ENCODE data around the gene SNAI3. TPM values are rescaled to one million over a fixed set of nuclear protein-coding genes. Genes with fewer than 3 reads are reported as not detected.
A peak's percentile ranks its signal among the peaks of the same experiment; 100 is the strongest.

SNAI3 gene
- total RNA-seq, 2 donors from 2014 or later = 0.42 to 1.2 TPM

GRCh38 chr16:88716201-88716600 lies 29.9 kb upstream of the SNAI3 start:
- no peaks in the 10 kb centered on the region for H3K36me3 Mint-ChIP-seq
- DNase-seq (ENCODE audit: low spot score) = no peak
- H3K4me3 Mint-ChIP-seq = no peak overlapping the region
- no peak overlapping the region for H3K27ac Mint-ChIP-seq
- ATAC-seq = no peak
- H3K27me3 Mint-ChIP-seq = no peaks in the 10 kb centered on the region
- H3K9me3 Mint-ChIP-seq = no peaks in the 10 kb centered on the region
- H3K4me1 Mint-ChIP-seq (ENCODE audit: low read depth in 2 of 2) = peaks cover 0 to 11% of the 10 kb centered on the region in 2 donors

- Mint-ChIP-seq H3K27ac (no peak overlapping the region), H3K4me3 (no peak overlapping the region), H3K9me3 (no peaks in the 10 kb centered on the region), H3K27me3 (no peaks in the 10 kb centered on the region), H3K36me3 (no peaks in the 10 kb centered on the region), H3K4me1 (ENCODE audit: low read depth in 2 of 2) (peaks cover 0 to 17% of the 10 kb centered on the region in 2 donors)
- ATAC-seq (no peak), DNase-seq (ENCODE audit: low spot score) (no peak)
These were observed 29.2 kb upstream of the SNAI3 start for GRCh38 chr16:88715312-88716190.

- H3K9me3 Mint-ChIP-seq = no peaks in the 10 kb centered on the region
- H3K4me3 Mint-ChIP-seq = no peak overlapping the region
- no peaks in the 10 kb centered on the region for H3K27me3 Mint-ChIP-seq
- DNase-seq (ENCODE audit: low spot score) (no peak), ATAC-seq (no peak)
- H3K27ac Mint-ChIP-seq = no peak overlapping the region
- H3K4me1 Mint-ChIP-seq (ENCODE audit: low read depth in 2 of 2) = peaks cover 0 to 19% of the 10 kb centered on the region in 2 donors
- no peaks in the 10 kb centered on the region for H3K36me3 Mint-ChIP-seq
These were observed 28.4 kb upstream of the SNAI3 start for GRCh38 chr16:88714420-88715302.

- H3K4me3 Mint-ChIP-seq = no peak overlapping the region
- ATAC-seq (no peak), DNase-seq (ENCODE audit: low spot score) (no peak)
- H3K27ac Mint-ChIP-seq = no peak overlapping the region
- no peaks in the 10 kb centered on the region for H3K9me3 Mint-ChIP-seq
- H3K36me3 Mint-ChIP-seq = no peaks in the 10 kb centered on the region
- H3K27me3 Mint-ChIP-seq = no peaks in the 10 kb centered on the region
- H3K4me1 Mint-ChIP-seq (ENCODE audit: low read depth in 2 of 2) = peaks cover 0 to 19% of the 10 kb centered on the region in 2 donors
These were observed 27.5 kb upstream of the SNAI3 start for GRCh38 chr16:88713568-88714419.

GRCh38 chr16:88713054-88713453 lies 26.7 kb upstream of the SNAI3 start:
- DNase-seq (ENCODE audit: low spot score) = no peak

GRCh38 chr16:88712362-88712979 lies 26.2 kb upstream of the SNAI3 start:
- no peaks in the 10 kb centered on the region for H3K36me3 Mint-ChIP-seq
- ATAC-seq = no peak
- no peak for DNase-seq (ENCODE audit: low spot score)
- peaks cover 2 to 17% of the 10 kb centered on the region in 2 donors for H3K4me1 Mint-ChIP-seq (ENCODE audit: low read depth in 2 of 2)
- H3K27me3 Mint-ChIP-seq = no peaks in the 10 kb centered on the region
- no peak overlapping the region for H3K4me3 Mint-ChIP-seq
- H3K27ac Mint-ChIP-seq = no peak overlapping the region
- no peaks in the 10 kb centered on the region for H3K9me3 Mint-ChIP-seq

More at GRCh38 chr16:88713054-88713453, 26.7 kb upstream of the SNAI3 start:
- no peaks in the 10 kb centered on the region for H3K27me3 Mint-ChIP-seq
- H3K4me3 Mint-ChIP-seq = no peak overlapping the region
- no peaks in the 10 kb centered on the region for H3K9me3 Mint-ChIP-seq
- no peaks in the 10 kb centered on the region for H3K36me3 Mint-ChIP-seq
- no peak overlapping the region for H3K27ac Mint-ChIP-seq
- no peak for ATAC-seq
- peaks cover 0 to 19% of the 10 kb centered on the region in 2 donors for H3K4me1 Mint-ChIP-seq (ENCODE audit: low read depth in 2 of 2)

- Mint-ChIP-seq H3K4me3 (no peak overlapping the region), H3K9me3 (no peaks in the 10 kb centered on the region), H3K36me3 (no peaks in the 10 kb centered on the region), H3K4me1 (ENCODE audit: low read depth in 2 of 2) (peaks cover 8 to 21% of the 10 kb centered on the region in 2 donors), H3K27ac (no peak overlapping the region), H3K27me3 (no peaks in the 10 kb centered on the region)
- ATAC-seq = no peak
- no peak for DNase-seq (ENCODE audit: low spot score)
These were observed 25.5 kb upstream of the SNAI3 start for GRCh38 chr16:88711750-88712340.

GRCh38 chr16:88710556-88710955 lies 24.2 kb upstream of the SNAI3 start:
- Mint-ChIP-seq H3K36me3 (no peaks in the 10 kb centered on the region), H3K9me3 (no peaks in the 10 kb centered on the region), H3K4me1 (ENCODE audit: low read depth in 2 of 2) (peaks cover 8 to 22% of the 10 kb centered on the region in 2 donors), H3K27me3 (no peaks in the 10 kb centered on the region), H3K27ac (no peak overlapping the region), H3K4me3 (no peak overlapping the region)
- DNase-seq (ENCODE audit: low spot score) = no peak
- ATAC-seq = no peak

GRCh38 chr16:88706965-88707826 lies 20.9 kb upstream of the SNAI3 start:
- no peak for ATAC-seq
- Mint-ChIP-seq H3K9me3 (no peaks in the 10 kb centered on the region), H3K27ac (peak overlapping the region; percentile 53 to 85), H3K4me3 (peak overlapping the region; percentile 88), H3K4me1 (ENCODE audit: low read depth in 2 of 2) (peaks cover 38 to 45% of the 10 kb centered on the region in 2 donors), H3K36me3 (no peaks in the 10 kb centered on the region), H3K27me3 (no peaks in the 10 kb centered on the region)
- no peak for DNase-seq (ENCODE audit: low spot score)

GRCh38 chr16:88706229-88706964 lies 20.1 kb upstream of the SNAI3 start, which contains the start of the genes CTU2 and RNF166:
Gene CTU2, plus strand, starts transcription at chr16:88706503. Its CDS starts 28 bp downstream, at chr16:88706531.
Gene RNF166, minus strand, starts transcription at chr16:88706408. Its CDS starts 83 bp downstream, at chr16:88706325.
- peak; percentile 95 for DNase-seq (ENCODE audit: low spot score)
- Mint-ChIP-seq H3K9me3 (no peaks in the 10 kb centered on the region), H3K27ac (peak within 1 kb of the TSS; percentile 85 to 91), H3K4me3 (peak within 1 kb of the TSS; percentile 88), H3K36me3 (no peaks in the 10 kb centered on the region), H3K4me1 (ENCODE audit: low read depth in 2 of 2) (peaks cover 43 to 49% of the 10 kb centered on the region in 2 donors), H3K27me3 (no peaks in the 10 kb centered on the region)
- ATAC-seq = peak; percentile 90 to 92

- ATAC-seq (peak; percentile 1 to 14), DNase-seq (ENCODE audit: low spot score) (no peak)
- no peaks in the 10 kb centered on the region for H3K9me3 Mint-ChIP-seq
- no peaks in the 10 kb centered on the region for H3K27me3 Mint-ChIP-seq
- peaks cover 49% of the 10 kb centered on the region in 2 donors for H3K4me1 Mint-ChIP-seq (ENCODE audit: low read depth in 2 of 2)
- H3K27ac Mint-ChIP-seq = peak overlapping the region; percentile 85 to 91
- no peaks in the 10 kb centered on the region for H3K36me3 Mint-ChIP-seq
- H3K4me3 Mint-ChIP-seq = peak overlapping the region; percentile 88
These were observed 19.5 kb upstream of the SNAI3 start for GRCh38 chr16:88705801-88706228.
